Measurements from ENCODE around the gene UMODL1.

GRCh38 chr21:42042651-42043050 is 28.5 kb upstream of the UMODL1 start:
- TF ChIP-seq CTCF (IDR thresholded peaks at IDR 0.05; ENCODE audit: borderline replicate concordance, extremely low read depth, low read length, poor library complexity, severe bottlenecking) (no peak), EZH2 (IDR thresholded peaks at IDR 0.05; ENCODE audit: borderline replicate concordance, low read depth, low read length, severe bottlenecking) (no peak)
